ENCODE results near the gene GLYATL1B.

DNA sequence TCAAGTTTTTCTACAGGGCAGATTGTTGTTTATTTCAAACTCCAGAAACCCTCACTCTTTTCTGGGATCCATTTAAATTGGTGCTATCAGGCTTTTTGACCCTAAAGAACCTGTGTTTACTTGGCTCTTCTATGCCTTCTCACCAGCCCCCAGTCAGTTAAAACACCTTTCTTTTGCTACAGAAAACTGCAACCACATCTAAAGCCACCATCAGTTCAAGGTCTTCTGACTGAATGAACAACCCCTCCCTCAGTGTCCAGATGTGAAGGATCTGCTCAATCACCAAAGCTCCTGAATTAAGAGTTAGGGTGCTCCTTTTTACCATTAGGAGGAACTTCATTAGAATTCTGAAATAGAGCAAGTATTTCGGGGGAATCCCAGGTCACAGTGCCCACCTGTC is 7.0 kb upstream of the GLYATL1B start:
- no peak for TF ChIP-seq POLR2A (IDR thresholded peaks at IDR 0.05)
- TF ChIP-seq, protein P1, sequence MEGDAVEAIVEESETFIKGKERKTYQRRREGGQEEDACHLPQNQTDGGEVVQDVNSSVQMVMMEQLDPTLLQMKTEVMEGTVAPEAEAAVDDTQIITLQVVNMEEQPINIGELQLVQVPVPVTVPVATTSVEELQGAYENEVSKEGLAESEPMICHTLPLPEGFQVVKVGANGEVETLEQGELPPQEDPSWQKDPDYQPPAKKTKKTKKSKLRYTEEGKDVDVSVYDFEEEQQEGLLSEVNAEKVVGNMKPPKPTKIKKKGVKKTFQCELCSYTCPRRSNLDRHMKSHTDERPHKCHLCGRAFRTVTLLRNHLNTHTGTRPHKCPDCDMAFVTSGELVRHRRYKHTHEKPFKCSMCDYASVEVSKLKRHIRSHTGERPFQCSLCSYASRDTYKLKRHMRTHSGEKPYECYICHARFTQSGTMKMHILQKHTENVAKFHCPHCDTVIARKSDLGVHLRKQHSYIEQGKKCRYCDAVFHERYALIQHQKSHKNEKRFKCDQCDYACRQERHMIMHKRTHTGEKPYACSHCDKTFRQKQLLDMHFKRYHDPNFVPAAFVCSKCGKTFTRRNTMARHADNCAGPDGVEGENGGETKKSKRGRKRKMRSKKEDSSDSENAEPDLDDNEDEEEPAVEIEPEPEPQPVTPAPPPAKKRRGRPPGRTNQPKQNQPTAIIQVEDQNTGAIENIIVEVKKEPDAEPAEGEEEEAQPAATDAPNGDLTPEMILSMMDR (IDR thresholded peaks at IDR 0.05) = no peak

Measured in heart left ventricle (tissue), 13 donors.